D341Med (cell line): ENCODE results near the gene EBNA1BP2.
A peak's percentile ranks its signal among the peaks of the same experiment; 100 is the strongest.
"Not testable (repeated sequence)": the region's sequence is repeated elsewhere in the genome, so short reads cannot be mapped to it uniquely, and the experiment has no call there.

Source experiments
- DNase-seq: peaks from one replicate; pipeline ENCODE4 v3.0.0; 2012; ENCODE audit warnings: low spot score

The EBNA1BP2 gene

DNA sequence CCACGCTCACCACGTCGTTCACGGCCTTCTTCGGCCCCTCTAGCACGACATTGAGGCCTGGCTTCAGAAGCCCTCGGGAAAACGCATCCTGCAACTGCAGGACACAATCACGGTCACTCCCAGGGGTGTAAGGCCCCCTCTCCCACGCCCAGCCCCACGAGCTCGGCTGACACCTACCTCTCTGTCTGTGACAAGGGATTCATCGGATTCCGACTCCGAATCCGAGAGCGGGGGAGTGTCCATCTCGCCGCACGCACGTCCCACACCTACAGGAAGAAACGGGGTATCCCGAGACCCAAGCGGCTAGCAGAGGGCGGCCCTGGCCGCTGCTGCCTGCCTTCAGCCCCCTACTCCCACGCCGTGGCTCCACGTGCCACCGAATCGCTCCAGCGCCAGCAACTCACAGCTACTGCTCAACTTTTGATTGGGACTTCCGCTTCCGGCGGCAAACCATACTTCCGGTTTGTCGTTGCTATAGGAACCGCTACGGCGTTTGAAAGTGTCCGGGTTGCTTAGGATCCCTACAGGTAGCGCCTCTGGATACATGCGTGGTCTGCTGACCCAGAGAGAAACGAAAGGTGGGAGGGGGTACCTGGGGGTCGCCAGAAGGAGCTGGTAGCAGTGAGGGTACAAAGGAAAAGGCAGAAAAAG is at the start of gene EBNA1BP2, which contains the start of gene CFAP57:
Gene EBNA1BP2, minus strand, starts transcription at position 415 of the 651 bp plus-strand sequence. Its CDS starts 172 bp downstream, at position 243.
Gene CFAP57, plus strand, starts transcription at position 455 of the 651 bp plus-strand sequence. CDS start 424 bp downstream, outside the sequence.
- DNase-seq: peak; percentile 89

- DNase-seq: no peak
Measured at GRCh38 chr1:43221797-43222196, 49.7 kb upstream of the EBNA1BP2 start.

GRCh38 chr1:43220905-43221778 is 49.1 kb upstream of the EBNA1BP2 start:
- DNase-seq: no peak

DNA sequence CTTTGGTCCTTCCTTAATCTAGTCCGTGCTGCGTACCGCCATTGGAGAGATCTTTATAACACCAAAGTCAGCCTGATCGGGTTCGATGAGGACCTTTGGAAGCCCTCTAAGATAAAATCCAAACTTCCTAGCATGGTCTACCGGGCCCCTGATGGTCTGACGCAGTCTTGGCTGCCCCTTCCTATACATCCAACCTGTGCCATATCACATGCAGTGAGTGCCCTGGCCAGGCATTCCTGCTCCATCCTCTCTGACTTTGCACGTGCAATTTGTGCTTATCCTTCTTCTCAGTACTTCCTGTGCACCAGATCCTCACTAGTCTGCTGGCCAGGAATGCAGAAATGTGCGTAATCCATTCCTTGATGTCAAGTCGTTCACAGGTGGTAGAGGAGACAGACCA is 45.7 kb upstream of the EBNA1BP2 start:
- no peak for DNase-seq

DNA sequence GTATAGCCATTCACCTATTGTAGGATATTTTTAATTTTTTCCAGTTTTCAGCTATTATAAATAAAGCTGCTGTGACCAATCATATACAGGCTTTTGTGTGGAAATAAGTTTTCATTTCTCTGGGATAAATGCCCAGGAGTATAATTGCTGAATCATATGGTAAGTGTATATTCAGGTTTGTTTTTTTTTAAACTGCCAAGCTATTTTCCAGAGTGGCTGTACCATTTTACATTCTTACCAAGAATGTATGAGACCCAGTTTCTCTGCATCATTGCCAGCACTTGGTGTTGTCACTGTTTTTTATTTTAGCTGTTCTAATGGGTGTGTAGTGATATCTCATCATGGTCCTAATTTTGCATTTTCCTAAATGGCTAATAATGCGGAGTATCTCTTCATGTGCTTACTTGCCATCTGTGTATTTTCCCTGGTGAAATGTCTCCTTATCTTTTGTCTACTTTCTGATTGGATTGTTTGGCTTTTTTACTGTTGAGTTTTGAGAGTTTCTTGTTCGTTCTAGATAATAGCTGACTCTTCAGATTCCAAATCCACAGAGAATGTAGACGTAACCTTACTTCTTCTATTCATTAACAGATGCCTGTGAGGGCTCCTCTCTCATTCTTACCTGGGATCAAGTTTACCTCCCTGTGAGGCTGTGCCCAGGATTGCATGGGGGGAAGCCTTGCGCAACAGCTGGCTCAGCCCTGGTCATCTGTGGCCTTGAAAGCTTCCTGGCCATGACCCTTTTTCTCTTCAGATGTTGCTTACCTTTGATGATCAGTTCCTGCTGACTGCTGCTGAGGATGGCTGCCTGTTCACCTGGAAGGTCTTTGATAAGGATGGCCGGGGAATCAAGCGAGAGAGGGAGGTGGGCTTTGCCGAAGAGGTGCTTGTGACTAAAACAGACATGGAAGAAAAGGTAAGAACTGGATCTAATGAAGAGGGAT is 42.7 kb upstream of the EBNA1BP2 start:
- no peak for DNase-seq

- DNase-seq: not testable (repeated sequence)
Measured at GRCh38 chr1:43208277-43208676, 36.2 kb upstream of the EBNA1BP2 start.

GRCh38 chr1:43207229-43207853 is 35.3 kb upstream of the EBNA1BP2 start:
- DNase-seq: no peak

DNA sequence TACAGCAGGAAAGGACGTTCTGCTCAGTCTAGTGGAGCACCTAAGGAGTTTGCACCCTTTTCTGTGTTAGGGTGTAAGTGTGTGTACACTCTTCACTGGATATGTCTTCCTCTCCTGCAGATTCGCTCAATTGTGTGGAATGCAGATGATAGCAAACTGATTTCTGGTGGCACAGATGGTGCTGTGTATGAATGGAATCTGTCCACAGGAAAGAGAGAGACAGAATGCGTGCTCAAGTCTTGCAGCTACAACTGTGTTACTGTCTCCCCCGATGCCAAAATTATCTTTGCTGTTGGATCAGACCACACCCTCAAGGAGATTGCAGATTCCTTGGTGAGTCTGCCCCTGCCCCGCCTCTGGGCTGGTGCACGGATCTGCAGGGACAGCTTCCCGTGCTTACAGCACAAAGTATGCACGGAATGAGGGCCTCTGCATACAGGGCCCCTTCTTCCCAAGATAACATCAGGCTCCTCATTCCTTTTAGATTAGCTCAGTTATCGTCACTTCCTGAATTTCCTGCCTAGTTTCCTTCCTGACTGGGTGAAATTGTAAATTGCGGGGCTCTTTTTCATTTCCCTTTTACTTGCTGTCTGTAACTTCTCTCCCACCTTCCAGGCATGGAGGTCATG is 34.6 kb upstream of the EBNA1BP2 start:
- no peak for DNase-seq

DNA sequence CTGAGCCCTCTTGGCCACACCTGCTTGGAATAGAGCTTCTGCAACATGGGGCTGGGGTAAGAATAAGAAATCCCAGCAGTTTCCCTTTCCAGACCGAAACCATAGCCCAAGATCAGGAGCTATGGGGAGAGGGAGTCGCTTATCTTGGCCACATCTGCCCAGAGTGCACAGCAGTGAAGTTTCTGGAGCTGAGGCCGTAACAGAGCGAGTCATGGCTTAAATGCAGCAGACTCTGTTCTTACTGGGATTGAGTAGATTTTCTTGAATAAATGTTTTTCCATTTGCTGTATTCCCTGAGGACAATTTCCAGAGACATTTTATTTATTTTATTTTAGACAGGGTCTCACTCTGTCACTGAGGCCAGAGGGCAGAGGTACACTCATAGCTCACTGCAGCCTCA is 33.6 kb upstream of the EBNA1BP2 start:
- DNase-seq: no peak

DNA sequence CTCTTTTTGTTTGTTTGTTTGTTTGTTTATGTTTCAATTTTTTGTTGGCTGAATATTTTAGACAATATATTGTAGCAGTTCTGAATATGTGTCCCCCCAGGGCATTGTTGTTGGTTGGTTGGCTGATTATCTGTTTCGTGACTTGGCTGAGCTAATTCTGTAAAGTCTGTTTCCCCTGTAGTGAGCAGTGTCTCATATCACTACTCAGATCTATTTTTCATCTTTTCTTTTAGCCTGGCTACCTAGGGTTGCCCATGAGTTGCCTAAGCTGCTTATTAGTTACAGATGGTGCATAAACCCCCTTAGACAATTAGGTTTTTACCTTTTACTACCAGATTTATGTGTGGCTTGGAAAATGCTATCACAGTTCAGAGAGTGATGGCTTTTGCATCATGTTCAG is 32.3 kb upstream of the EBNA1BP2 start:
- DNase-seq: no peak

GRCh38 chr1:43203859-43204258 is 31.8 kb upstream of the EBNA1BP2 start:
- DNase-seq: no peak

DNA sequence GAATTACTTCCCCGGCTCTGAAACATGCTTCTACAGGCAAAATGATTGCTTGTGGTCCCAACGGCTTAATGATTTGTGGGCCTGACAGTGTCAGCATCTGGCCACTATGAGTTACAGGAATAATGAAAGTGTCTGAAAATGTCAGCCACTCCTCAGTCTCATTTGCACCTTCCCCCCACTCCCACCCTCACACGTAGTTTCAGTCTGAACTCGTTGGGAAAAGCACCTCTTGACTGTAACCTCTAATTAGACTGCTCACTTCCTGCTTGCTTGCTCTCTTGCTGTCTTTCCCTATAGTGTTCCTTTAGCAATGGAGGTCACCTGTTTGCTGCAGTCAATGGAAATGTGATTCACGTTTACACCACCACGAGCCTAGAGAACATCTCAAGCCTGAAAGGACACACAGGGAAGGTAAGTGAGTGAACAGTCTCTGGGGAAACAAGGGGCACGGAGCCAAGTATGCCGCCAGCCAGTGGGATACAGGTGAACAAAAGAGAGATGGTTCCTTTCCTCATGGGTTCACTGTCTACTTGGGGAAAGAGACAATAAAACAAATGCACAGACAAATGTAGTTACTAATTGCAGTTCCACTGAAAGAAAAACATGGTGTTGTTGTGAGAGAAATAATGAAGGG is 27.1 kb upstream of the EBNA1BP2 start:
- no peak for DNase-seq

GRCh38 chr1:43197343-43198127 is 25.4 kb upstream of the EBNA1BP2 start:
- no peak for DNase-seq

GRCh38 chr1:43194509-43194908 is 22.4 kb upstream of the EBNA1BP2 start:
- no peak for DNase-seq

DNA sequence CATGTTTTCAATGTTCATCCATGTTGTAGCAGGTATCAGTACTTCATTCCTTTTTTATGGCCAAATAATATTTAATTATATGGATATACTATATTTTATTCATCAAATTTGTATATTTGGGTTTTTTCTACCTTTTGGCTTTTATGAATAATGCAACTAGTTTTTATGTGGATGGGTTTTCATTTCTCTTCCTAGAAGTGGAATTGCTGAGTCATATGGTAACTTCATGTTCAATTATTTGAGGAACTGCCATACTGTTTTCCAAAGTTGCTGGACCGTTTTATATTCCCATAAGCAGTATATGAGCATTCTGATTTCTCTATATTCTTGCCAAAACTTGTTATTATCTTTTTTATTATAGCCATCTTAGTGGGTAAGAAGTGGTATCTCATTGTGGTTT is 16.0 kb upstream of the EBNA1BP2 start:
- DNase-seq: no peak

DNA sequence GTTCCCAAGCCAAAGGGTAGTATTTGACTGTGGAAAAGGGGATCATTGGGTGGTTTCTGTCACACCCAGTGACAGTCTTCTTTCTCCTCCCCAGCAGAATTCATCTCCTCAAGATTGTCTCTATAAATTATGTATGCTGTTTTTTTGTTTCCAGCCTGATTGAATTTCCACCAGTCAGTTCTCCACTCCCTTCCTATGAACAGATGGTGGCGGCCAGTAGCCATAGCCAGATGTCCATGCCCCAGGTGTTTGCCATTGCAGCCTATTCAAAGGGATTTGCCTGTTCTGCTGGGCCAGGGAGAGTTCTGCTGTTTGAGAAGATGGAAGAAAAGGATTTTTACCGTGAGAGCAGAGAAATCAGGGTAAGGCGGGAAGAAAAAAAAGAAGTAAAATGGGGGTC is 12.9 kb upstream of the EBNA1BP2 start:
- no peak for DNase-seq

DNA sequence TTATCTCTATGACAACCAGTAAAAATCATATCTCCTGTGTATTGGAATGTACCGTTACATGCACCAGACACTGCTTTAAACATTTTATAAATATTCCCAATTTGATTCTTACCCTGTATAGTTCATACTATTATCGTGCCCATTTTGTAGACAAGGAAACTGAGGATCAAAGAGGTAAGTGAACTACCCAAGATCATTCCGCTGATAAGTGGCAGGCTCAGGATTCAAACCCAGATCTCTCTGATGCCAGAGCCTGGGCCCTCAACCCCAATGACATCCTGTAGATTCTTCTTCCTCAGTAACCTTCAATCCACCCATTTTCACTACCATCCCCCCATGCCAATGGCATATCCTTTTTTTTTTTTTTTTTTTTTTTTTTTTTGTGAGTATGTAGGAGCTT is 12.3 kb upstream of the EBNA1BP2 start:
- DNase-seq: no peak

DNA sequence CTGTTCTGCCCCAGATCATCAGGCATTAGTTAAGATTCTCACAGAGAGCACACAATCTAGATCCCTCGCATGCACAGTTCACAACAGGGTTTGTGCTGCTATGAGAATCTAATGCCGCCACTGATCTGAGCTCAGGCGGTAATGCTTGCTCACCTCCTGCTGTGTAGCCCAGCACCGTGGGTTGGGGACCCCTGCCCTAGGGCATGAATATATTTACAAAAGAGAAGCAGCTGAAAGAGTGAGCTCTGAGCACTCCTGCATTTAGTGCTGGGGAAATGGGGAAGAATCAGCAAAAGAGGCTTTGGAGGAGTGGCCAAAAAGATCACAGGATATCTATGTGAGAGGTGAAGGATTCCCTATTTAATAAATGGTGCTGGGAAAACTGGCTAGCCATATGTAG is 5.6 kb upstream of the EBNA1BP2 start:
- no peak for DNase-seq

DNA sequence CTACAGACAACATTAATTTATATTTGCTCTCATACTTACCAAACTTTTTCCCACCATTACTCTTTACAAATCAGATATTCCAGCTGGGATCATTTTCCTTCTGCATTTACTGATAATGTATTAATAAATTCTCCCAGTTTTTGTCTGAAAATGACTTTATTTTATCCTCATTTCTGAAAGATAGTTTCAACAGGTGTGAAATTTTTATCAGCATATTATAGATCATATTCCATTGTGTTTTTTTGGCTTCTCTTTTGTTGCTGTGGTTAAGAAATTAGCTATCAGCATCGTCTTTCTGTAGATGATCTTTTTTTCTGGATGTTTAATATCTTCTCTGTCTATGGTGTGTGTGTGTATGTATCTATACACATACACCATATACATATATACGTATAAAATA is 2.8 kb upstream of the EBNA1BP2 start:
- DNase-seq: no peak

GRCh38 chr1:43172527-43172972 is 460 bp upstream of the EBNA1BP2 start:
- peak; percentile 93 for DNase-seq
